Measurements from ENCODE around the gene RBM34. TPM values are rescaled to one million over a fixed set of nuclear protein-coding genes. Genes with fewer than 3 reads are reported as not detected.
"Not testable (repeated sequence)": the region's sequence is repeated elsewhere in the genome, so short reads cannot be mapped to it uniquely, and the experiment has no call there.

Gene RBM34
- total RNA-seq, 1 experiment from 2014 or later = 82.5 TPM

DNA sequence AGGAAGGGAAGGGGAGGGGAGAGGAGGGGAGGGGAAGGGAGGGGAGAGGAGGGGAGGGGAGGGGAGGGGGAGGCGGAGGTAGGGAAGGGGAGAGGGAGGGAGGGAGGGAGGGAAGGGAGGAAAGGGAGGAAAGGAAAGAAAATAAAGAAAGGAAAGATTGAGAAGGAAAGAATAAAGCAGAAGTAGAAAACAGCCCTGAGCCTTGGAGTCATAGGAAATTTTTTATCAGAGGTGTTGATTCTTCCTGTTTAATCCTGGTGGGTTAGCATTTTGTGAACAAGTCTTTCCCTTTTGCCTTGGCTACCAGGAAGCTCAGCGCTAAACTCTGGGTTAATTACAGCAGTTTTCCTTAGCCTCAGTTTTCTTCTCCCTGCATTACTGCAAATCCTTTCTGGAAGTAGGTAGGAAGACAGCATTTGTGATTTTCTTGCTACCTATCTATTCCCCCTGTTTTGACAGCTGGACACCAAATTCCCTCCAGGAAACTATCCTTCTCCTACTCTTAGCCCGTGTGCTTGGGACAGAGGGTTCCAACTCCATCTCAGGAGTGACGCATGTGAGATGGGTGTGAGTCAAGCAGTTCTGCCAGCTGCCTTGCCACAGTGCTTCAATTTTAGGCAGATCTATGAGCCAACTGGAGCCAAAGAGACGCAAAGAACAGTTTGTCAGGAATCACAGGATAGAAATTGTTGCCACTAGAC, 59.3 kb downstream of the RBM34 start:
- no peak overlapping the region for H3K4me3 ChIP-seq
- H3K9me3 ChIP-seq (replicated peaks) = no peaks in the 10 kb centered on the region
- H3K27me3 ChIP-seq (replicated peaks) = no peaks in the 10 kb centered on the region
- H3K36me3 ChIP-seq = peaks cover 7% of the 10 kb centered on the region; the same call in 1 of the 2 replicates
- no peak for DNase-seq (ENCODE audit: low read depth in 1 of 2, low spot score in 2 of 2)
- no peak overlapping the region for H3K27ac ChIP-seq
- peaks cover 11% of the 10 kb centered on the region for H3K4me1 ChIP-seq (replicated peaks)

DNA sequence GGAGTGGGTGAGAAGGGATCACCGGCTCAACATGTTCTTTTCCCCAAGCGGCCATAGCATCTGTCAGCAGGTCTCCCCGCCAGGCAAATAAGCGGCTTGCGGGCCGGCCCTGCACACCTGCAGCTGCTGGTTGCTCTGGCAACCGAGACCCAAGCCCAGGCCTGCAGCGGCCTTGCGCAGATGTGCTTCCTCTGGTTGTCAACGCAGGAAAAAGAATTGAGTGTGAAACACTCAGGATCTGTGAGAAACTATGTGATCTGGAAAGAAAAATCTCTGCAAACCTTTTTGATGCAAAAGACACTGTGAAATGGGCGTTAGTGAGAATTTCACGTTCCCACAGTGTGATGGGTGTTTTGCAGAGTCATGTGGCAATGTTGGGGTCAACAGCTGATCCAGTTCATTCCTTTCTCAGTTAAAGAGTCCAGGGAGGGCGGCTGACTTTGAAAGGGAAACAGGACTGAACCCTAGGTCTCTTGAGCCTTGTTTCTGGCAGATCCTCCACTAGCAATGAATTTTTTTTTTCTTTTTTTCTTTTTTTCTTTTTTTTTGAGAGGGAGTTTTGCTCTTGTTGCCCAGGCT, 60.8 kb downstream of the RBM34 start:
- no peaks in the 10 kb centered on the region for H3K36me3 ChIP-seq
- DNase-seq (ENCODE audit: low read depth in 1 of 2, low spot score in 2 of 2) = no peak
- no peak overlapping the region for H3K27ac ChIP-seq
- H3K4me3 ChIP-seq = no peak overlapping the region
- H3K4me1 ChIP-seq (replicated peaks) = peaks cover 24% of the 10 kb centered on the region
- H3K9me3 ChIP-seq (replicated peaks) = no peaks in the 10 kb centered on the region
- no peaks in the 10 kb centered on the region for H3K27me3 ChIP-seq (replicated peaks)

DNA sequence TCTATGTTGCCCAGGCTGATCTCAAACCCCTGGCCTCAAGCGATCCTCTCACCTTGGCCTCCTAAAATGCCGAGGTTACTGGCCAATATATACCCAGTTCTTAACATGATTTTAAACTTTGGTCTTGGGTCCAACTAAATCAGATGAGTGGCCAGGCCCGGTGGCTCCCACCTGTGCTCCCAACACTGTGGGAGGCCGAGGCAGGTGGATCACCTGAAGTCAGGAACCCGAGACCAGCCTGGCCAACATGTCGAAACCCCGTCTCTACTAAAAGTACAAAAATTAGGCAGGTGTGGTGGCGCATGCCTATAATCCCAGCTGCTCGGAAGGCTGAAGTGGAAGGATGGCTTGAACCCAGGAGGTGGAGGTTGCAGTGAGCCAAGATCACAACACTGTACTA, 62.1 kb downstream of the RBM34 start:
- DNase-seq (ENCODE audit: low read depth in 1 of 2, low spot score in 2 of 2) = no peak
- Histone ChIP-seq H3K27ac (no peak overlapping the region), H3K9me3 (replicated peaks) (no peaks in the 10 kb centered on the region), H3K36me3 (no peaks in the 10 kb centered on the region), H3K4me1 (replicated peaks) (peaks cover 16% of the 10 kb centered on the region), H3K27me3 (replicated peaks) (no peaks in the 10 kb centered on the region), H3K4me3 (no peak overlapping the region)

DNA sequence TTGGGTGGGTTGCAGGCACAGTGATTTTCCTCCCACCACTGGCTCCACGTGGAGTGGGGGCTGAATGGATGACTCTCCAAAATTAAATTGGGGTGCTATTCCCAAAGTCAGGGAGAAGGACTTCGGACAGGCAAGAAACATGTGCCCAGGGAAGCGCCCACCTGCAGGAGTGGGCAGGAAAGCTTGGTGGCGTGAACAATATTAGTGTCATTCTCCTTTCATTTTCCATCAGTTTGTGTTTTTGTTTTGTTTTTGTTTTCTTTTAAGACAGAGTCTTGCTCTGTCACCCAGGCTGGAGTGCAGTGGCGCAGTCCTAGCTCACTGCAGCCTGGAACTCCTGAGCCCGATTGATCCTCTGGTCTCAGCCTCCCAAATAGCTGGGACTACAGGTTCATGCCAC, 62.5 kb downstream of the RBM34 start:
- no peak for DNase-seq (ENCODE audit: low read depth in 1 of 2, low spot score in 2 of 2)
- Histone ChIP-seq H3K4me1 (replicated peaks) (peaks cover 17% of the 10 kb centered on the region), H3K27me3 (replicated peaks) (no peaks in the 10 kb centered on the region), H3K36me3 (no peaks in the 10 kb centered on the region), H3K27ac (no peak overlapping the region), H3K4me3 (no peak overlapping the region), H3K9me3 (replicated peaks) (no peaks in the 10 kb centered on the region)

DNA sequence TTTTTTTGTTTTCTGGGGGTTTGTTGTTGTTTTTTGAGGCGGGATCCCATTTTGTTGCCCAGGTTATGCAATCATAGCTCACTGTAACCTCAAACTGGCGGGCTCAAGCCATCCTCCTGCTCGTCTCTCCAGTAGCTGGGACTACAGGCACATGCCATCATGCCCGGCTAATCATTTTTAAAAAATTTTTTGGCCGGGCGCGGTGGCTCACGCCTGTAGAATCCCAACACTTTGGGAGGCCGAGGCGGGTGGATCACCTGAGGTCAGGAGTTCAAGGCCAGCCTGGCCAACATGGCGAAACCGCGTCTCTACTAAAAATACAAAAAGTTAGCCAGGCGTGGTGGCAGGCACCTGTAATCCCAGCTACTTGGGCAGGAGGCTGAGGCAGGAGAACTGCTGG, 63.5 kb downstream of the RBM34 start:
- not testable (repeated sequence) for H3K9me3 ChIP-seq (replicated peaks); H3K36me3 ChIP-seq; DNase-seq (ENCODE audit: low read depth in 1 of 2, low spot score in 2 of 2); H3K27ac ChIP-seq; H3K4me3 ChIP-seq; H3K27me3 ChIP-seq (replicated peaks)
- H3K4me1 ChIP-seq (replicated peaks) = peaks cover 20% of the 10 kb centered on the region

DNA sequence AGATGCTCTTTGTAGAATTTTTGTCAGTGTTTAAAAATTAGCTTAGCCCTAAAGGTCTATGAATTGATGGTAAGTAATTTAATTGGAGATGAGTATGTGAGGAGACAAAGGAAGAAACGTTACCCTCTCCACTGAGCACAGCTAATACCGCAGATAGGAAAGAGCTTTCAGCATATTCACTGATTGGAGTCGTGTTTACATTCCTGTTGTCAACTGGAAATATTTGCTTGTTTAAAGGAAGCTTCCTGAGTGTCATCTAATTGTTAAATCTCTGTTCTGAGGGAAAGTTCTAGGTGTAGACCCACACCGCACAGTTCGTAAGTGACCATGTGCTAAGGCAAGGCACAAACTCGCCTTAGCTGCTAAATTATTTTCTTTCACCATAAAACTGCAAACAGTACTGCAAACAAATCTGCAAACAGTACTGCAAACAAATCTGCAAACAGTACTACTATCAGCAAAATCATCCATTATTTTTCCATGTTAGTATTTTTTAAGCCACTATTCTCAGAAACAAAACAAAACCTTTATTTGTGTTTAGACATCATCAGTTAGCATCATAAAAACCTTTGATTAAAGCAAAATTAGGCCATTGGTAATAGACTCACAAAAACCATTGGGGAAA, 65.0 kb downstream of the RBM34 start:
- peak in 1 of 2 experiments; percentile 50 for DNase-seq (ENCODE audit: low read depth in 1 of 2, low spot score in 2 of 2)
- Histone ChIP-seq H3K9me3 (replicated peaks) (no peaks in the 10 kb centered on the region), H3K27ac (no peak overlapping the region), H3K36me3 (no peaks in the 10 kb centered on the region), H3K4me3 (no peak overlapping the region), H3K4me1 (replicated peaks) (peaks cover 24% of the 10 kb centered on the region), H3K27me3 (replicated peaks) (no peaks in the 10 kb centered on the region)

DNA sequence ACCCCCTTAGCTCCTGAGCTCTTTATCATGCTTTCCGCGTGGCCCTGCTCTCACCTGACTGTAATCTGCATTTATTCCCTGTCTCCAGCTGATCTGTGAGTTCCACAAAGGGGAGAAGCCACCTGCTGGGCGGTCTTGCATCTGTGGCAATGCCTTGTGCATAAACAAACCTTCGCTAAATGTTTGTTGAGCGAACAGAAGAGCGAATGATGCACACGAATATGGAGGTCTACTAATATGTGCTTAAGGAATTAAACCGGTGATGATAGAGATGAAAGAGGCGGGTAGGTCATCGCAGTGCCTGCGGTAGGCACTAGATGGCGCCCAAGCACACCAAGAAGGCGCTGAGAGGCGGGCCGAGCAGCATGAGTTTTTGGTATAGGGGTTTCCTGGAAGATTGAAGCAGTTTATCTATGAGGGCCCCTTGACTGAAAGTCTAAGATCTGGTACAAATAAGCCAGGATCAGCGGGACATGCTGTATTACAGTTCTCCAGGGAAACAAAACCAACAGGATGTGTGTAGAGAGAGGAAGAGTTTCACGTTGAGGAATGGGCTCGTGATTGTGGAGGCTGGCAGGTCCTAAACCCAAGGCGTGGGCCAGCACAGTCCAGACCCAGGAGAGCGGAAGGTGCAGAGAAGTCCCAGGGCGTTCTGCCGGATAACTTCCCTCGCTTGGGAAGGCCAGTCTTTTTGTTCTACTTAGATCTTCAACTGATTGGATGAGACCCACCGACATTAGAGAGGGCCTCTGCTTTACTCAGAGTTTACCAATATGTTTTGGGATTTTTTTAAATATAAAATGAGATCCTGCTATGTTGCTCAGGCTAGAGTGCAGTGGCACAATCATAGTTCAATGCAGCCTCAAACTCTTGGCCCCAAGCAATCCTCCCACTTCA, 67.1 kb downstream of the RBM34 start:
- Histone ChIP-seq H3K4me3 (no peak overlapping the region), H3K9me3 (replicated peaks) (no peaks in the 10 kb centered on the region), H3K27me3 (replicated peaks) (no peaks in the 10 kb centered on the region), H3K4me1 (replicated peaks) (peaks cover 40% of the 10 kb centered on the region), H3K36me3 (no peaks in the 10 kb centered on the region), H3K27ac (no peak overlapping the region)
- DNase-seq (ENCODE audit: low read depth in 1 of 2, low spot score in 2 of 2) = peak; percentile 67 to 75

DNA sequence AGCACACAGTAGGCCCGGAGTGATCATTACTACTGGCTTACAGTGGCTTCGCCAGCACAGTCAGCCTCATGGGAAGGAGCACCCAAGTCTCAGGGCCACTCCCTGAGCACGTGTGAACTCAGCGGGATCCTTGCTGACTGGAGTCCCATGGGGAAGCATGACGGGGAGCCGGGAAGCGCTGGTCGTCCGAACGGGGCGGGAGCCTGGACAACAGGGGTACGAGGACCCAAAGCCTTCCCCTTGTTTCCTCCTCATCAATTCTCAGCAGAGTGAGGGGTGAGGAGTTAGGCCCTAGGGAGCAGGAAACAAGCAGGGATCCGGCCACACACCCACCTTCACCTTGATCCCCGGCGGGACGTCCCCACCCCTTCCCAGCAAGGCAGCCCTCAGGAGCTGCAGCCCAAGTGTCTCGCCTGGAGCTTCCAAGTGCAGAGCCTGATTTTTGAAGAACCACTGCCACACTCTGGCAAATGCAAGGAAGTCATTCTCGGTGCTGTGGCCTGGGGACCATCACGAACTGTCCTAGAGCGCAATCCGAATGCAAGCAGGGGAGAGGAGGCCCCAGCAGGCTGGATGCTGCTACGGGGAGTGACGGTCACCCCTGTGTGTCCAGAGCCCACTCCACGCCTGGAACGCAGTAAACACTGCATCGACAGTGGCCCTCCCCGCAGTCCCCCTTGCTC, 67.9 kb downstream of the RBM34 start:
- Histone ChIP-seq H3K9me3 (replicated peaks) (no peaks in the 10 kb centered on the region), H3K36me3 (no peaks in the 10 kb centered on the region), H3K27me3 (replicated peaks) (no peaks in the 10 kb centered on the region), H3K4me3 (no peak overlapping the region), H3K27ac (no peak overlapping the region), H3K4me1 (replicated peaks) (peaks cover 40% of the 10 kb centered on the region)
- DNase-seq (ENCODE audit: low read depth in 1 of 2, low spot score in 2 of 2) = no peak

DNA sequence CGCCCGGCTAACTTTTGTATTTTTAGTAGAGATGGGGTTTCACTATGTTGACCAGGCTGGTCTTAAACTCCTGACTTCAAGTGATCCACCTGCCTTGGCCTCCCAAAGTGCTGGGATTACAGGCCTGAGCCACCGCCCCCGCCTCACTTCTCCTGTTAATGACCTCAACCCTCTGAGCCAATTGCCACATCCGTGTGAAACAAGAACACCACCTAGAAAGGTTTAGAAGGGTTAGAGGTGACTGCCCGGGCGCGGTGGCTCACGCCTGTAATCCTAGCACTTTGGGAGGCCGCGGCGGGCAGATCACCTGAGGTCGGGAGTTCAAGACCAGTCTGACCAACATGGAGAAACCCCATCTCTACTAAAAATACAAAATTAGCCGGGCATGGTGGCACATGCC, 68.6 kb downstream of the RBM34 start:
- H3K4me3 ChIP-seq; H3K36me3 ChIP-seq; DNase-seq (ENCODE audit: low read depth in 1 of 2, low spot score in 2 of 2); H3K9me3 ChIP-seq (replicated peaks); H3K27ac ChIP-seq; H3K27me3 ChIP-seq (replicated peaks): not testable (repeated sequence)
- peaks cover 40% of the 10 kb centered on the region for H3K4me1 ChIP-seq (replicated peaks)

DNA sequence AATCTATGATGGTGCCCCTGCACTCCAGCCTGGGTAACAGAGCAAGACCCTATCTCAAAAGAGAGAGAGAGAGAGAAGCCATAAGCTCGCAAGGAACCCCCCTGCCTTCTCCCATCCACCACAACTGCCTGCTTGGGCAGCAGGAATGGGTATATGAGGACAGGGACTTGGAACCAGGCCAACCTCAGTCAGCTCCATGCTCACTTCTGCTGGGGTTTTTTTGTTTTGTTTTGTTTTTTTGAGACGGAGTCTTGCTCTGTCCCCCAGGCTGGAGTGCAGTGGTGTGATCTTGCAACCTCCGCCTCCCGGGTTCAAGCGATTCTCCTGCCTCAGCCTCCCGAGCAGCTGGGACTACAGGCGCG, 69.0 kb downstream of the RBM34 start:
- H3K4me1 ChIP-seq (replicated peaks) = peaks cover 40% of the 10 kb centered on the region
- H3K27me3 ChIP-seq (replicated peaks); H3K36me3 ChIP-seq; H3K9me3 ChIP-seq (replicated peaks); H3K4me3 ChIP-seq; DNase-seq (ENCODE audit: low read depth in 1 of 2, low spot score in 2 of 2); H3K27ac ChIP-seq: not testable (repeated sequence)

DNA sequence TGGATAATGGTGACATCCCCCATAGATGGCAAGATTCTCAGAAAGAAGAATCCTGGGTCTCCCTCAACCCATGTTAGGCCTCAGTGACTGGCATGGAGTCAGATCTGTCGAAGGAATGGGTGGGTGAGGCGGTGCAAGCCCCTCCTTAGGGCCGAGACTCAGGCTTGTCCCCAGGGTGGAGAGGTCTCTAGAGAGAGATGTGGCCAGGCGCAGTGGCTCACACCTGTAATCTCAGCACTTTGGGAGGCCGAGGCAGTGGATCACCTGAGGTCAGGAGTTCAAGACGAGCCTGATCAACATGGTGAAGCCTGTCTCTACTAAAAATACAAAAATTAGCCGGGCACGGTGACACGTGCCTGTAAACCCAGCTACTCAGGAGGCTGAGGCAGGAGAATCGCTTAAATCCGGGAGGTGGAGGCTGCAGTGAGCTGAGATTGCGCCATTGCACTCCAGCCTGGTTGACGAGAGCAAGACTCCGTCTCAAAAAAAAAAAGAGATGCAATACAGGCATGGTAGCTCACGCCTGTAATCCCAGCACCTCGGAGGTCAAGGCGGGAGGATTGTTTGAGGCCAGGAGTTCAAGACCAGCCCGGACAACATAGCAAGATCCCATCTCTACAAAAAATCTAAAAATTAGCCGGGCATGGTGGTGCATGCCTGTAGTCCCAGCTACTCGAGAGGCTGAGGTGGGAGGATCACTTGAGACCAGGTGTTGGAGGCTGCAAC, 69.6 kb downstream of the RBM34 start:
- DNase-seq (ENCODE audit: low read depth in 1 of 2, low spot score in 2 of 2); H3K36me3 ChIP-seq; H3K4me3 ChIP-seq; H3K9me3 ChIP-seq (replicated peaks); H3K27me3 ChIP-seq (replicated peaks): not testable (repeated sequence)
- peak overlapping the region; percentile 70 for H3K27ac ChIP-seq
- H3K4me1 ChIP-seq (replicated peaks) = peaks cover 35% of the 10 kb centered on the region

DNA sequence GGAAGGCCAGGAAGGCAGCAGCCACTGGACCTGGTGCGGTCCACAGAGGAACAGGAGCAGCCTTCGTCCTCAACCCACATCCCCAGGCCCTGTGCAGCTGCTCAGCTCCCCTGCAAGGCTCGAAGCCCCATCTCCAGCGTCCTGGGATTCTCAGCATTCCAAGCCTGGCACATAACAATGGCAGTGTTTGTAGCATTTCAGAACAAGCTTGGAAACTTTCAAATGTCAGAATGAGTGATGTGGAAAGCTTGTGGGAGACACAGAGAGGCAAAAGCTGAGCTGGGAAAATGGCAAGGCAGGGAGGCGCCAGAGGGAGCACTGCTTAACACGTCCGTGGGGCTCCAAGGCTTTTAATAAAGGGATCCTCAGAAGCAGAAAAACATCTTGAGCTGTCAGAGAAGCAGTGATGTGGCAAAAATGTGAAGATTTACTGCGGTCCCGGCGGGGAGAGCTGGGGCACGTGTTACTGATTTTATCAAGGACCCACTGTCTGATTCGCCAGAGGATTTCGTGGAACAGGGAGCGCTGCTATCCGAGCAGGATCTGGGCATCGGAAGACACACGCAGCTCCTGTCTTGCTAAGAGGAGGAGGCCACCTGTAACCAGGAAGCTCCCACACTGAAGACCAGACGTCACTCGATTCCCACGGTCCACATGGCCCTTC, 70.5 kb downstream of the RBM34 start:
- H3K9me3 ChIP-seq (replicated peaks) = no peaks in the 10 kb centered on the region
- H3K36me3 ChIP-seq = no peaks in the 10 kb centered on the region
- H3K27me3 ChIP-seq (replicated peaks) = no peaks in the 10 kb centered on the region
- H3K4me3 ChIP-seq = no peak overlapping the region
- peak overlapping the region; percentile 70 for H3K27ac ChIP-seq
- H3K4me1 ChIP-seq (replicated peaks) = peaks cover 27% of the 10 kb centered on the region
- DNase-seq (ENCODE audit: low read depth in 1 of 2, low spot score in 2 of 2) = peak; percentile 76 to 77

Measured in SJSA1 (cell line).